Loucy (cell line): ENCODE results near the gene IQGAP3.

Source experiments
- EZH2phosphoT487 ChIP-seq: fragments of 200-600 bp; IDR thresholded peaks from 2 replicates; pipeline ENCODE4 v1.6.1; 2018; ENCODE audit warnings: antibody characterized with exemption, mild to moderate bottlenecking, moderate library complexity, borderline replicate concordance
- TF ChIP-seq, protein P1 (sequence below): fragments of 200-600 bp; sonication (generic); conservative IDR thresholded peaks from 2 replicates; pipeline ENCODE4 v1.5.1; 2014; ENCODE audit warnings: mild to moderate bottlenecking, antibody characterized with exemption, low read length

DNA sequence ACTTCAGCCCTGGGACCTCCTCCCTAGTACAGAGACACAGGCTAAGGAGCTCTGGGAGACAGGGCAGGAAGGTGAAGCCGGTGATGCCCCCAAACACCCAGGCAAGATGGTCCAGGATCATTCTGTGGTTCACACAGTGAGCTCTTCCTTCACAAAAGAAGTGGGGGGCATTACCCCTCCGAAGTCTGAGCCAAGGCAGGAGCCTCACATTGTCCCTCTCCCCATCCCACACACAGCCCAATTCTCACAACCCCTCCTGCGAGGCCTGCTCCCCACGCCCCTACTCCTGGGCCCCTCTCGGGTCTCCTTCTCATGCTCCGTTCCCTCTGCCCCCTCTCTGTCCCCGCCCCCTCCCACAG is 82.5 kb downstream of the IQGAP3 start:
- TF ChIP-seq, protein P1, sequence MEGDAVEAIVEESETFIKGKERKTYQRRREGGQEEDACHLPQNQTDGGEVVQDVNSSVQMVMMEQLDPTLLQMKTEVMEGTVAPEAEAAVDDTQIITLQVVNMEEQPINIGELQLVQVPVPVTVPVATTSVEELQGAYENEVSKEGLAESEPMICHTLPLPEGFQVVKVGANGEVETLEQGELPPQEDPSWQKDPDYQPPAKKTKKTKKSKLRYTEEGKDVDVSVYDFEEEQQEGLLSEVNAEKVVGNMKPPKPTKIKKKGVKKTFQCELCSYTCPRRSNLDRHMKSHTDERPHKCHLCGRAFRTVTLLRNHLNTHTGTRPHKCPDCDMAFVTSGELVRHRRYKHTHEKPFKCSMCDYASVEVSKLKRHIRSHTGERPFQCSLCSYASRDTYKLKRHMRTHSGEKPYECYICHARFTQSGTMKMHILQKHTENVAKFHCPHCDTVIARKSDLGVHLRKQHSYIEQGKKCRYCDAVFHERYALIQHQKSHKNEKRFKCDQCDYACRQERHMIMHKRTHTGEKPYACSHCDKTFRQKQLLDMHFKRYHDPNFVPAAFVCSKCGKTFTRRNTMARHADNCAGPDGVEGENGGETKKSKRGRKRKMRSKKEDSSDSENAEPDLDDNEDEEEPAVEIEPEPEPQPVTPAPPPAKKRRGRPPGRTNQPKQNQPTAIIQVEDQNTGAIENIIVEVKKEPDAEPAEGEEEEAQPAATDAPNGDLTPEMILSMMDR: no peak
- TF ChIP-seq EZH2phosphoT487: no peak
